Measurements from ENCODE around the gene CCDC136. TPM values are rescaled to one million over a fixed set of nuclear protein-coding genes. Genes with fewer than 3 reads are reported as not detected.

The CCDC136 gene
- 0.14 and 0.35 TPM in 2 replicates for total RNA-seq

GRCh38 chr7:128791121-128791971 is at the start of gene CCDC136:
Gene CCDC136, plus strand, starts transcription at chr7:128791968. Its CDS starts 444 bp downstream, at chr7:128792412.

GRCh38 chr7:128775744-128776474 is 15.9 kb upstream of the CCDC136 start, which contains the start of gene OPN1SW:
Gene OPN1SW, minus strand, starts transcription at chr7:128775794. Its CDS starts 13 bp downstream, at chr7:128775781.

GRCh38 chr7:128830231-128831177 is 38.7 kb downstream of the CCDC136 start, which contains the start of gene FLNC:
Gene FLNC, plus strand, starts transcription at chr7:128830406. Its CDS starts 232 bp downstream, at chr7:128830638.

DNA sequence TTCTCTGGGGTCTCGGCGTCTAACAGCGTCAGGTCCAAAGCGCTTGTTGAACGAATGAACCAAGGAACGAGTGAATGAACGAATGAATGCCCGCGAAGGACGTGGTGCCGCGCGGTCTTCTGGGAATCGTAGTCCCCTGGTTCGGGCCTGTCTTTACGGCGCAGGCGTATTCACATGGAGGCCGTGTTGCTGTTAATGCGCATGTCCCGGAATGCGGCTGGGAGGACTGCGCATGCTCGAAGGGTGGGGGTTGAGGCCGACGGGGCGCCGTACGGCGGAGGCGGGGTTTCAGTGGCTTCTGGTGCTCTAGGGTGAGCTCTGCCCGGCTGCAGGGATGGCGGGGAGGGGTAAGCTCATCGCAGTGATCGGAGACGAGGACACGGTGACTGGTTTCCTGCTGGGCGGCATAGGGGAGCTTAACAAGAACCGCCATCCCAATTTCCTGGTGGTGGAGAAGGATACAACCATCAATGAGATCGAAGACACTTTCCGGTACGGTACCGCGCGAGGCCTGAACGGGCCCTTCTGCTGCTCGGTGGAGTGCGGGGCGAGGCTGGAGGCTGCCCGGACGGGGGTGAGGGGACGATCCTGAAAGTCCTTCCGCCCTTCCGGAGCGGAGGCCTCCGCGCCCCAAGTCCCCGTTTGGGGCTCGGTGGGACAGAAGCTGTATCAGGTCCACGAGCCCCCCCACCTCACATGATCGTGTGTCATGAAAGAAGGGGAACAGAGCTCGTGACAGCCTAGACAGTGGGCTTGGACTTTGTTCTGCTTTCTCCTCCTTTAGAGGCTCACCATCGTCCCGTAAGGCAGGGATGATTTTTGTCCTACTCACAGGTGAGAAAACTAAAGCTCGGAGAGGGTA is 71.0 kb downstream of the CCDC136 start, which contains the start of gene ATP6V1F:
Gene ATP6V1F, plus strand, starts transcription at position 286 of the 862 bp plus-strand sequence. Its CDS starts 49 bp downstream, at position 335.

Other genes with a start within 250 kb of the CCDC136 start
- gene GARIN1A, start 119.7 kb upstream of the CCDC136 start, total RNA-seq: 0.21 TPM in 1 of 2 replicates, not detected in the other
- 90.0 and 114 TPM in 2 replicates for gene CALU, start 52.6 kb upstream of the CCDC136 start, total RNA-seq
- not detected in 2 replicates for gene OPN1SW, start 16.2 kb upstream of the CCDC136 start, total RNA-seq
- 0.84 and 0.85 TPM in 2 replicates for gene FLNC, start 38.4 kb downstream of the CCDC136 start, total RNA-seq
- gene ATP6V1F, start 70.9 kb downstream of the CCDC136 start, total RNA-seq: 129 and 178 TPM in 2 replicates
- gene KCP, start 118.7 kb downstream of the CCDC136 start, total RNA-seq: 0.42 and 0.49 TPM in 2 replicates
- 16.3 and 19.5 TPM in 2 replicates for gene IRF5, start 146.0 kb downstream of the CCDC136 start, total RNA-seq

All from airway epithelial cell (primary cell).